ENCODE measurements around the gene TEX26.

The TEX26 gene

GRCh38 chr13:31012655-31013024 is 80.2 kb downstream of the TEX26 start:
- DNase-seq (ENCODE audit: low spot score): peak; percentile 74

GRCh38 chr13:31014456-31014855 is 82.0 kb downstream of the TEX26 start:
- no peak for DNase-seq (ENCODE audit: low spot score)

DNA sequence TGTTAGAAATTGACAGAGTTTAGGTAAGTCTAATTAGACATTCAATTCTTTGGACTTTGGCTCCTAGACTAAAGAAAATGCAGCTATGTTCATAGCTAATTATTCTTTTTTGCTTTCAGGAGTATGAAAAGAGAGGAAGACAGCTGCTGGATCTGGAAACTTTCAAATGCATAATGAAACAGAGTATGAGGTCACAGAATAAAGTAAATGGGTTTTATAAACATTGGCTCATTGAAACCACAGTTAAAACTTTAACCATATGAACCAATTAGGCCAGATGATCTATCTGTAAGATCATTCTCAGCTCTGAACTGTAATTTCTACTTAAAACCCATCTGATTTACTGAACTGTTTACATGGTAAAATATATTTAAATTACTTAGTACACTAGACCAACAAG is 82.7 kb downstream of the TEX26 start:
- no peak for DNase-seq (ENCODE audit: low spot score)

- no peak for DNase-seq (ENCODE audit: low spot score)
Observed at GRCh38 chr13:31016342-31017325, 84.2 kb downstream of the TEX26 start.

DNA sequence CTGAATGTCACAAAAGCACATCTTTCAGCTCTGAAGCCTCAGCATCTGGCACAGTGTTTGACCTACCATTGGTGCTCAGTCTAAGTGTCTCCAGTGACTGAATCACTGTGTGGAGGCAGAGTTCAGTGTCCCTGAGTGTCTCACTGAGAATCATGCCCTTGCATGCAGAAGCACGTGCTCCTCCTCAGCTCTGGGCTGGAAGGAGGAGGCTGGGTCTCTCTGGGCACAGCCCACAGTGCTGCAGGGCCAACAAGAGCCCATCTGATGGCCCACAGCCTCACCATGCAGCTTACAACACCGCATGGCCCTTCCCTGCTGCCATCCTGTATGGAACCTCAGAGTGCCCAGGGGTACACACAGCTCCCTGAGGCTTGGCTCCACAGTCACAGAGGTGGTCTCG is 86.1 kb downstream of the TEX26 start:
- DNase-seq (ENCODE audit: low spot score): no peak

DNA sequence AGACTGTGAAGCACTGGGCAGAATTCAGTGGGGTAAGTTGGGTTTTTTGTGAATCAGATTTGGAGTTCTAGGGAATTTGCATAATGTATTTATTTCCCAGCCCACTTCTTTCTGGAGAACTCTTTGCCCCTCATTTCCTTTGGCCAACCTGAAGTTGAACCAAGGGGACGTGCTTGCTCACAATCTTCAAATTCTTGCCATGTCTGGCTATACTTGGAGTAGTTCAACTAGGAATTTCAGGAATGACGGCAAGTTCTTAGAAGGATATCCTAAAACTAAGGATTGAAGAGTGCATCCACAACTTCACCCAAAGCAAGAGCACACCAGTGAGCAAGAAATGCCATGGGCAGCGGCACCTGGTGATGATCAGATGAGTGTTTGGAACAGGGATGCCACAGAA is 88.5 kb downstream of the TEX26 start:
- DNase-seq (ENCODE audit: low spot score): no peak

GRCh38 chr13:31022288-31022895 is 89.9 kb downstream of the TEX26 start:
- no peak for DNase-seq (ENCODE audit: low spot score)

GRCh38 chr13:31022928-31023530 is 90.6 kb downstream of the TEX26 start:
- DNase-seq (ENCODE audit: low spot score): no peak

Data from GM03348 (cell line).